Hepatocyte (in vitro differentiated cells): ENCODE measurements around the gene WDPCP. TPM values are rescaled to one million over a fixed set of nuclear protein-coding genes. Genes with fewer than 3 reads are reported as not detected.
"Not testable (repeated sequence)": the region's sequence is repeated elsewhere in the genome, so short reads cannot be mapped to it uniquely, and the experiment has no call there.

Source experiments
- DNase-seq: peaks from one replicate; pipeline ENCODE4 v3.0.0-alpha.2; 2016; ENCODE audit warnings: low spot score
- H2AFZ ChIP-seq: fragments of 200-600 bp; sonication (generic); 2 replicates; pipeline ENCODE4 v1.6.0; 2016; ENCODE audit warnings: antibody characterized with exemption, mild to moderate bottlenecking
- H3K27ac ChIP-seq: fragments of 200-600 bp; sonication (generic); 2 replicates; pipeline ENCODE4 v1.5.1; 2016; ENCODE audit warnings: mild to moderate bottlenecking
- H3K27me3 ChIP-seq: fragments of 200-600 bp; sonication (generic); 2 replicates; pipeline ENCODE4 v1.6.1; 2016
- H3K36me3 ChIP-seq: fragments of 200-600 bp; sonication (generic); replicated peaks from 2 replicates; pipeline ENCODE4 v1.5.1; 2016; ENCODE audit warnings: low read depth; ENCODE audit not compliant: insufficient read depth
- H3K4me1 ChIP-seq: fragments of 200-600 bp; sonication (generic); 2 replicates; pipeline ENCODE4 v1.5.1; 2016; ENCODE audit warnings: mild to moderate bottlenecking, moderate library complexity; ENCODE audit not compliant: insufficient read depth
- H3K4me2 ChIP-seq: fragments of 200-600 bp; sonication (generic); 2 replicates; pipeline ENCODE4 v1.6.0; 2016
- H3K4me3 ChIP-seq: fragments of 200-600 bp; sonication (generic); 2 replicates; pipeline ENCODE4 v1.5.1; 2016; ENCODE audit warnings: mild to moderate bottlenecking
- H3K79me2 ChIP-seq: fragments of 200-600 bp; sonication (generic); 2 replicates; pipeline ENCODE4 v1.6.0; 2017; ENCODE audit warnings: mild to moderate bottlenecking
- H3K9me2 ChIP-seq: fragments of 200-600 bp; sonication (generic); replicated peaks from 2 replicates; pipeline ENCODE4 v1.6.0; 2017; ENCODE audit warnings: mild to moderate bottlenecking; ENCODE audit not compliant: insufficient read depth
- H3K9me3 ChIP-seq: fragments of 200-600 bp; sonication (generic); 2 replicates; pipeline ENCODE4 v1.5.1; 2016; ENCODE audit warnings: low read depth, mild to moderate bottlenecking
- H4K20me1 ChIP-seq: fragments of 200-600 bp; sonication (generic); 2 replicates; pipeline ENCODE4 v1.6.0; 2016; ENCODE audit warnings: mild to moderate bottlenecking; ENCODE audit not compliant: insufficient read depth, poor library complexity, severe bottlenecking
- CTCF ChIP-seq: fragments of 200-600 bp; sonication (generic); IDR thresholded peaks from 2 replicates; pipeline ENCODE4 v1.5.1; 2016; ENCODE audit warnings: antibody characterized with exemption, mild to moderate bottlenecking; ENCODE audit not compliant: poor library complexity
- EZH2 ChIP-seq: fragments of 200-600 bp; sonication (generic); IDR thresholded peaks from 2 replicates; pipeline ENCODE4 v1.6.1; 2016; ENCODE audit warnings: antibody characterized with exemption, mild to moderate bottlenecking, borderline replicate concordance
- EZH2phosphoT487 ChIP-seq: fragments of 200-600 bp; sonication (generic); IDR thresholded peaks from one replicate; pipeline ENCODE4 v1.6.1; 2018; ENCODE audit warnings: antibody characterized with exemption, mild to moderate bottlenecking, low read depth, moderate library complexity; ENCODE audit not compliant: unreplicated experiment, severe bottlenecking
- WGBS: methylation state at CpG from one replicate; pipeline ENCODE4 v1.1.6; 2016; ENCODE audit warnings: low lambda C conversion rate; ENCODE audit errors: missing lambda C conversion rate; 5-methylcytosine and 5-hydroxymethylcytosine counted together
- polyA plus RNA-seq: library from polyadenylated mRNA; unstranded; fragments of >200 nt; fragmentation: Nextera tagmentation; extraction: Ambion mirVana; gene quantifications from 2 replicates; pipeline ENCODE4 v1.2.1, GENCODE V29; 2016
- total RNA-seq: library from RNA; depleted of rRNA; stranded (reverse); fragments of >200 nt; gene quantifications from 2 replicates; pipeline ENCODE4 v1.2.3, GENCODE V29; 2014

Gene WDPCP
- total and polyA plus RNA-seq, 2 experiments from 2014 or later: 4.9 to 12.8 TPM

GRCh38 chr2:63081404-63081803 lies 506.9 kb downstream of the WDPCP start:
- H3K4me3 ChIP-seq: no peak overlapping the region
- no peaks in the 10 kb centered on the region for H4K20me1 ChIP-seq
- no peaks in the 10 kb centered on the region for H3K9me2 ChIP-seq
- no peaks in the 10 kb centered on the region for H3K79me2 ChIP-seq
- H3K4me2 ChIP-seq: no peak overlapping the region
- H3K4me1 ChIP-seq: no peaks in the 10 kb centered on the region
- H3K27me3 ChIP-seq: no peaks in the 10 kb centered on the region
- 80% methylated on average over 4 of the region's 4 CpGs for WGBS
- no peaks in the 10 kb centered on the region for H3K9me3 ChIP-seq
- H2AFZ ChIP-seq: no peak overlapping the region
- no peak overlapping the region for H3K27ac ChIP-seq
- TF ChIP-seq CTCF (no peak), EZH2 (no peak), EZH2phosphoT487 (no peak)
- no peak for DNase-seq
- H3K36me3 ChIP-seq: no peaks in the 10 kb centered on the region

- no peaks in the 10 kb centered on the region for H3K79me2 ChIP-seq
- WGBS: 67% methylated on average over 4 of the region's 4 CpGs
- no peaks in the 10 kb centered on the region for H3K36me3 ChIP-seq
- no peak overlapping the region for H2AFZ ChIP-seq
- H3K9me2 ChIP-seq: no peaks in the 10 kb centered on the region
- peaks cover 3% of the 10 kb centered on the region for H3K27me3 ChIP-seq
- no peak overlapping the region for H3K4me3 ChIP-seq
- no peaks in the 10 kb centered on the region for H3K4me1 ChIP-seq
- peak; percentile 19 for TF ChIP-seq CTCF
- TF ChIP-seq EZH2: no peak
- TF ChIP-seq EZH2phosphoT487: no peak
- DNase-seq: no peak
- H4K20me1 ChIP-seq: no peaks in the 10 kb centered on the region
- no peaks in the 10 kb centered on the region for H3K9me3 ChIP-seq
- H3K4me2 ChIP-seq: no peak overlapping the region
- no peak overlapping the region for H3K27ac ChIP-seq
These were observed 509.2 kb downstream of the WDPCP start for GRCh38 chr2:63078852-63079606.

GRCh38 chr2:63074399-63074798 lies 513.9 kb downstream of the WDPCP start:
- not testable (repeated sequence) for H4K20me1 ChIP-seq, H3K27ac ChIP-seq, H3K9me2 ChIP-seq, H3K79me2 ChIP-seq, H3K4me1 ChIP-seq, H2AFZ ChIP-seq, H3K4me2 ChIP-seq, H3K36me3 ChIP-seq, DNase-seq, H3K4me3 ChIP-seq, H3K9me3 ChIP-seq
- 84% methylated on average over 4 of the region's 4 CpGs for WGBS
- peaks cover 13% of the 10 kb centered on the region for H3K27me3 ChIP-seq

GRCh38 chr2:63073994-63074393 lies 514.3 kb downstream of the WDPCP start:
- WGBS: 92% methylated on average over 3 of the region's 3 CpGs
- peaks cover 17% of the 10 kb centered on the region for H3K27me3 ChIP-seq
- no peaks in the 10 kb centered on the region for H3K9me2 ChIP-seq

More at GRCh38 chr2:63073994-63074393, 514.3 kb downstream of the WDPCP start:
- Histone ChIP-seq H3K79me2 (no peaks in the 10 kb centered on the region), H3K4me1 (no peaks in the 10 kb centered on the region), H4K20me1 (no peaks in the 10 kb centered on the region), H3K4me2 (no peak overlapping the region), H3K4me3 (no peak overlapping the region), H3K36me3 (no peaks in the 10 kb centered on the region), H3K9me3 (no peaks in the 10 kb centered on the region), H3K27ac (no peak overlapping the region), H2AFZ (no peak overlapping the region)
- TF ChIP-seq CTCF: no peak
- TF ChIP-seq EZH2phosphoT487: no peak
- no peak for TF ChIP-seq EZH2
- no peak for DNase-seq
